Measurements from ENCODE around the gene PATE2. TPM values are rescaled to one million over a fixed set of nuclear protein-coding genes. Genes with fewer than 3 reads are reported as not detected.

The PATE2 gene
- total RNA-seq, 1 experiment from 2014 or later, result not detected

DNA sequence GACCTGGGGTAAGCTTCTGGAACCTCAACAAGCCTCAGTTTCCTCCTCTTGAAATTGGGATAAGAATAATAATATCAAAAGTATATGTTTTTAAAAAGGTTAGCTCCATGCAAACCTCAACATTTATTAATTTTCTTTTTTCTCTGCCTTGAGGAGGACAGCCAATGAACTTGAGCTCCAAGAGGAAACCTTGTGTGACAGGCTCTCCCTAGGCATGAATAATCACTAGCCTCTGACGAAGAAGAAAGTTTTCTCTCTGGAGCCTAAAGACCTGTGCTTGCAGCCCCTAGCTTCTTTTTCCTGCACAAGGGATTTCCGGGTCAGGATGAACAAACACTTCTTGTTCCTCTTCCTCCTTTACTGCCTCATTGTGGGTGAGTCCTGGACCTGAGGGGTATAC lies 9.2 kb upstream of the PATE2 start, which contains the start of gene PATE3:
TSS of gene PATE3 (plus strand) at position 301 of the 400 bp plus-strand sequence. CDS start at position 326, 25 bp downstream.
- Histone ChIP-seq H3K4me1 (no peaks in the 10 kb centered on the region), H3K27me3 (replicated peaks; ENCODE audit: control insufficient read depth, insufficient read depth, low read length) (0 out of 2 replicates have a peak, but pooled peaks cover 1% of the 10 kb centered on the region), H3K9me3 (no peaks in the 10 kb centered on the region), H3K36me3 (ENCODE audit: control insufficient read depth, insufficient read depth, low read length) (no peaks in the 10 kb centered on the region), H3K4me3 (ENCODE audit: low read depth, low read length) (no peak within 1 kb of the TSS)
- H3K9me3 Mint-ChIP-seq (ENCODE audit: unreplicated experiment), result peaks cover 8% of the 10 kb centered on the region
- no TSS peak for BruUV-seq (replicated peaks)
- no peaks in the 10 kb centered on the region for H3K4me1 Mint-ChIP-seq (ENCODE audit: low read depth, unreplicated experiment)
- H3K27ac Mint-ChIP-seq (ENCODE audit: unreplicated experiment), result no peak within 1 kb of the TSS
- ChIA-PET CTCF (no interaction called here), POLR2A (no interaction called here)
- H3K27me3 Mint-ChIP-seq (ENCODE audit: insufficient read depth, unreplicated experiment), result peaks cover 23% of the 10 kb centered on the region
- intact Hi-C loops (cut with micrococcal nuclease; ENCODE audit: unreplicated experiment), result no loop called here
- H3K4me3 Mint-ChIP-seq (ENCODE audit: unreplicated experiment), result no peak within 1 kb of the TSS
- TF ChIP-seq, protein P1, sequence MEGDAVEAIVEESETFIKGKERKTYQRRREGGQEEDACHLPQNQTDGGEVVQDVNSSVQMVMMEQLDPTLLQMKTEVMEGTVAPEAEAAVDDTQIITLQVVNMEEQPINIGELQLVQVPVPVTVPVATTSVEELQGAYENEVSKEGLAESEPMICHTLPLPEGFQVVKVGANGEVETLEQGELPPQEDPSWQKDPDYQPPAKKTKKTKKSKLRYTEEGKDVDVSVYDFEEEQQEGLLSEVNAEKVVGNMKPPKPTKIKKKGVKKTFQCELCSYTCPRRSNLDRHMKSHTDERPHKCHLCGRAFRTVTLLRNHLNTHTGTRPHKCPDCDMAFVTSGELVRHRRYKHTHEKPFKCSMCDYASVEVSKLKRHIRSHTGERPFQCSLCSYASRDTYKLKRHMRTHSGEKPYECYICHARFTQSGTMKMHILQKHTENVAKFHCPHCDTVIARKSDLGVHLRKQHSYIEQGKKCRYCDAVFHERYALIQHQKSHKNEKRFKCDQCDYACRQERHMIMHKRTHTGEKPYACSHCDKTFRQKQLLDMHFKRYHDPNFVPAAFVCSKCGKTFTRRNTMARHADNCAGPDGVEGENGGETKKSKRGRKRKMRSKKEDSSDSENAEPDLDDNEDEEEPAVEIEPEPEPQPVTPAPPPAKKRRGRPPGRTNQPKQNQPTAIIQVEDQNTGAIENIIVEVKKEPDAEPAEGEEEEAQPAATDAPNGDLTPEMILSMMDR (IDR thresholded peaks at IDR 0.05; ENCODE audit: insufficient read depth in 1 of 2, low read depth in 1 of 2, low read length in 1 of 2, severe bottlenecking in 1 of 2, unreplicated experiment in 1 of 2), result no peak
- no peaks in the 10 kb centered on the region for H3K36me3 Mint-ChIP-seq (ENCODE audit: insufficient read depth, unreplicated experiment)
- no peak for DNase-seq

DNA sequence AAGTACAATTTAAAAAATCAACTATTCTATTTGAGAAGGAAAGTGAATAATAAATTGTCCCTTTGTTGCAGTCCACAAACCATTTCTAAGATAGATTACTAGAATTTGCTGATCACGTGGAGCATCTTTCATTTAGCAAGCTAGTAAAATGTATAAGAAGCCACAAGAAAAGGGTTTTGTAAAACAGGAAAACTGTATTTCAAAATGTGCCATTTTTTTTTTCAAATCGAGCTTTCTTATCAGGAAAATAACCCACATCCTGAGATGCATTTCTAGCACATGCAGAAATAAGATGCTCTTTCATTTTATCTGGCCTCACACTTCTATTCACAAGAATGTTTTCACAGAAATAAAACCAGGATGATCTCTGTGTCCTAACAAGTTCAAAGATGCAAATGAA lies 6.0 kb upstream of the PATE2 start:
- intact Hi-C loops (cut with micrococcal nuclease; ENCODE audit: unreplicated experiment), result no loop called here
- H3K4me1 Mint-ChIP-seq (ENCODE audit: low read depth, unreplicated experiment), result no peaks in the 10 kb centered on the region
- TF ChIP-seq, protein P1 (IDR thresholded peaks at IDR 0.05; ENCODE audit: insufficient read depth in 1 of 2, low read depth in 1 of 2, low read length in 1 of 2, severe bottlenecking in 1 of 2, unreplicated experiment in 1 of 2), result no peak
- Histone ChIP-seq H3K4me1 (no peaks in the 10 kb centered on the region), H3K36me3 (ENCODE audit: control insufficient read depth, insufficient read depth, low read length) (no peaks in the 10 kb centered on the region), H3K27me3 (replicated peaks; ENCODE audit: control insufficient read depth, insufficient read depth, low read length) (0 out of 2 replicates have a peak, but pooled peaks cover 1% of the 10 kb centered on the region), H3K9me3 (no peaks in the 10 kb centered on the region), H3K4me3 (ENCODE audit: low read depth, low read length) (no peak overlapping the region)
- ChIA-PET POLR2A (no interaction called here), CTCF (no interaction called here)
- peaks cover 16% of the 10 kb centered on the region for H3K27me3 Mint-ChIP-seq (ENCODE audit: insufficient read depth, unreplicated experiment)
- no peaks in the 10 kb centered on the region for H3K36me3 Mint-ChIP-seq (ENCODE audit: insufficient read depth, unreplicated experiment)
- no peak overlapping the region for H3K27ac Mint-ChIP-seq (ENCODE audit: unreplicated experiment)
- H3K4me3 Mint-ChIP-seq (ENCODE audit: unreplicated experiment), result no peak overlapping the region
- H3K9me3 Mint-ChIP-seq (ENCODE audit: unreplicated experiment), result no peaks in the 10 kb centered on the region
- BruUV-seq (replicated peaks), result no TSS peak
- DNase-seq, result no peak

- Mint-ChIP-seq H3K4me3 (ENCODE audit: unreplicated experiment) (no peak overlapping the region), H3K9me3 (ENCODE audit: unreplicated experiment) (no peaks in the 10 kb centered on the region), H3K27ac (ENCODE audit: unreplicated experiment) (no peak overlapping the region), H3K27me3 (ENCODE audit: insufficient read depth, unreplicated experiment) (peaks cover 15% of the 10 kb centered on the region), H3K4me1 (ENCODE audit: low read depth, unreplicated experiment) (no peaks in the 10 kb centered on the region), H3K36me3 (ENCODE audit: insufficient read depth, unreplicated experiment) (no peaks in the 10 kb centered on the region)
- TF ChIP-seq, protein P1 (IDR thresholded peaks at IDR 0.05; ENCODE audit: insufficient read depth in 1 of 2, low read depth in 1 of 2, low read length in 1 of 2, severe bottlenecking in 1 of 2, unreplicated experiment in 1 of 2), result no peak
- CTCF ChIA-PET, result no interaction called here
- no peaks in the 10 kb centered on the region for H3K9me3 ChIP-seq
- intact Hi-C loops (cut with micrococcal nuclease; ENCODE audit: unreplicated experiment), result no loop called here
- no TSS peak for BruUV-seq (replicated peaks)
- no peaks in the 10 kb centered on the region for H3K4me1 ChIP-seq
- POLR2A ChIA-PET, result no interaction called here
- H3K36me3 ChIP-seq (ENCODE audit: control insufficient read depth, insufficient read depth, low read length), result no peaks in the 10 kb centered on the region
- DNase-seq, result no peak
- H3K4me3 ChIP-seq (ENCODE audit: low read depth, low read length), result no peak overlapping the region
- 0 out of 2 replicates have a peak, but pooled peaks cover 1% of the 10 kb centered on the region for H3K27me3 ChIP-seq (replicated peaks; ENCODE audit: control insufficient read depth, insufficient read depth, low read length)
These were observed 1.3 kb downstream of the PATE2 start for GRCh38 chr11:125777309-125777708.

Measured in Caco-2 (cell line).